ENCODE measurements around the gene SSTR3. TPM values are rescaled to one million over a fixed set of nuclear protein-coding genes. Genes with fewer than 3 reads are reported as not detected.

Gene SSTR3
- total RNA-seq, 2 donors from 2014 or later = 0.37 to 2.1 TPM

DNA sequence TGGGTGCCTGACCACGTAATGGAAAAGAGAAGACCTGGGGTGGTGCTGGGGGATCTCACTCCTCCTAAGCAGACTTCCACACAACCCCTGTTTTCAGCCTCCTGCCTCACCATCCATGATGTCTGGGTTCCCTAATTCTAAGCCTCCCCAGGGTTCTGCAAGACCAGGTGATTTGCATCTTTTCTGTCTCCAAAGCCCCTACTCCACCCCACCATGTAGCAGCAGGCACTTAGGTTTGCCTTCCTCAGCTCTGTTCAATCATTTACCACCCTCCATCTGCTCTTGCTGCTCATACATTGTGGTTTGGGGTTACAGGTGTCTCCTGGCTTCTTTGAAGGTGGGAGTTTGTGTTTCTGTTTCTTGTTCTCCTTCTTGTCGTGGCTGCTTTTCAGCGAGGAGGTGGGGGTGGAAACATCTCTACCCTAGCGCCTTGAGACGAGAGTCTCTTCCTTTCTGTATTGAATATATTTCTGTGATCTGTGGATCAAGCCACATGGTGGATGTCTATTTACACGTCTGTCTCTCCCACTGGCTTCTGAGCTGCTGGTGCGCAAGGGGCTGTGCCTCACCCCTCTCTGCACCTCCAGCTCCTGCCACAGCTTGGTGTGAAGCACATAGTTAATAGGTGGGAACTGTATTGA lies 6.6 kb upstream of the SSTR3 start:
- ATAC-seq = peak; percentile 89
- H3K4me1 Mint-ChIP-seq = peaks cover 56% of the 10 kb centered on the region
- H3K4me3 Mint-ChIP-seq = peak overlapping the region; percentile 87
- H3K27me3 Mint-ChIP-seq = no peaks in the 10 kb centered on the region
- H3K27ac Mint-ChIP-seq = peak overlapping the region; percentile 96
- no peaks in the 10 kb centered on the region for H3K9me3 ChIP-seq (ENCODE audit: control insufficient read depth, low read length, poor library complexity, severe bottlenecking)
- H3K36me3 Mint-ChIP-seq (ENCODE audit: low read depth) = no peaks in the 10 kb centered on the region
- DNase-seq = peak in 2 of 3 donors; percentile 46 to 54

DNA sequence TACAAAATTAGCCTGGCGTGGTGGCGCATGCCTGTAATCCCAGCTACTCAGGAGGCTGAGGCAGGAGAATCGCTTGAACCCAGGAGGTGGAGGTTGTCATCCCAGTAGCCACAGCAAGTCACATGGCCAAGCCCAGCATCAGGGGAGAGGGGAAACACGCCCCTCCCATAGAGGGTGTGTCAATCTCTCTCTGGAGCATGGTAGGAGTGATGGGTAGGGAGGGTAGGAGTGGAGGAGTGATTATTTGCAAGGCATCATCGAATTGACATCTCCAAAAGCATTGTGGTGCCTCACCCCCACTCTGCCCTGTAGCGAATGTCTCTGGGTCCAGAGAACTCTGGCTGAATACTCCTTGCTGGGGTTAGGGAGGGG lies 6.1 kb upstream of the SSTR3 start:
- H3K4me1 Mint-ChIP-seq = peaks cover 55% of the 10 kb centered on the region
- ATAC-seq (no peak), DNase-seq (no peak)
- no peaks in the 10 kb centered on the region for H3K27me3 Mint-ChIP-seq
- peak overlapping the region; percentile 96 for H3K27ac Mint-ChIP-seq
- peak overlapping the region; percentile 87 for H3K4me3 Mint-ChIP-seq
- H3K36me3 Mint-ChIP-seq (ENCODE audit: low read depth) = no peaks in the 10 kb centered on the region
- no peaks in the 10 kb centered on the region for H3K9me3 ChIP-seq (ENCODE audit: control insufficient read depth, low read length, poor library complexity, severe bottlenecking)

DNA sequence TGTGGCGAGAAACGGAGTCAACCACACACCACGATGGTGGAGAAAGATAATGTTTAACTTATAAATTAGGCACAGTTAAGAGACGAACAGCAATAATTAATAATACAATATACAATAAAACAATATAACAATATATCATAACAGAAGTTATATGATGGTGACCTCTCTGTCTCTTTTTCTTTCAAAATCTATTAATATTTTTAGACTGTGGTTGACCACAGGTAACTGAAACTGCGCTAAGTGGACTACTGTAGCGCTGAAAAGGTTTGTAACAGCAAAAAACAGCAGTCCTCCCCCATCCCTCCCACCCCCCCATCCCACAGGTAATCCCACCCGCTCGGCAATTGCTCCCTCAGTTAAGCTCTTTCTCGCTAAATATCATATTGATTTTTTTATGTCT lies 3.6 kb upstream of the SSTR3 start:
- H3K4me3 Mint-ChIP-seq = no peak overlapping the region
- ATAC-seq (no peak), DNase-seq (no peak)
- H3K27me3 Mint-ChIP-seq = no peaks in the 10 kb centered on the region
- H3K27ac Mint-ChIP-seq = no peak overlapping the region
- H3K4me1 Mint-ChIP-seq = peaks cover 37% of the 10 kb centered on the region
- H3K9me3 ChIP-seq (ENCODE audit: control insufficient read depth, low read length, poor library complexity, severe bottlenecking) = no peaks in the 10 kb centered on the region
- H3K36me3 Mint-ChIP-seq (ENCODE audit: low read depth) = no peaks in the 10 kb centered on the region

DNA sequence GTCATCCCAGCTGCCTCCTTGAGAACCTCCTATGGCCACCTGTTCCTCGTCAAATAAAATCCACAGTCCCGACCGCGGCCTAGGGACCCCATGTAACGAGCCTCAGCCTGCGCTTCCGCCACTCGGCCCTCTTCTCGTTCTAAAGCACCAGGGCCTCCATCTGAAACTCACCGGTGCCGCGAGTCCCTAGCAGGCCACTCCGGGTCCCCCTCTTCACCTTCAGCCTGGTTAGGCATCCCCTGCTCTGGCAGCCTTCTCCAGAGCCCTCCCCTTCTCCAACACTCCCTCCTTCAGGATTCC lies 2.4 kb upstream of the SSTR3 start:
- DNase-seq (peak in 1 of 3 donors; percentile 0), ATAC-seq (no peak)
- Mint-ChIP-seq H3K4me3 (peak overlapping the region; percentile 28), H3K4me1 (peaks cover 29% of the 10 kb centered on the region), H3K36me3 (ENCODE audit: low read depth) (no peaks in the 10 kb centered on the region), H3K27ac (no peak overlapping the region), H3K27me3 (no peaks in the 10 kb centered on the region)
- no peaks in the 10 kb centered on the region for H3K9me3 ChIP-seq (ENCODE audit: control insufficient read depth, low read length, poor library complexity, severe bottlenecking)

DNA sequence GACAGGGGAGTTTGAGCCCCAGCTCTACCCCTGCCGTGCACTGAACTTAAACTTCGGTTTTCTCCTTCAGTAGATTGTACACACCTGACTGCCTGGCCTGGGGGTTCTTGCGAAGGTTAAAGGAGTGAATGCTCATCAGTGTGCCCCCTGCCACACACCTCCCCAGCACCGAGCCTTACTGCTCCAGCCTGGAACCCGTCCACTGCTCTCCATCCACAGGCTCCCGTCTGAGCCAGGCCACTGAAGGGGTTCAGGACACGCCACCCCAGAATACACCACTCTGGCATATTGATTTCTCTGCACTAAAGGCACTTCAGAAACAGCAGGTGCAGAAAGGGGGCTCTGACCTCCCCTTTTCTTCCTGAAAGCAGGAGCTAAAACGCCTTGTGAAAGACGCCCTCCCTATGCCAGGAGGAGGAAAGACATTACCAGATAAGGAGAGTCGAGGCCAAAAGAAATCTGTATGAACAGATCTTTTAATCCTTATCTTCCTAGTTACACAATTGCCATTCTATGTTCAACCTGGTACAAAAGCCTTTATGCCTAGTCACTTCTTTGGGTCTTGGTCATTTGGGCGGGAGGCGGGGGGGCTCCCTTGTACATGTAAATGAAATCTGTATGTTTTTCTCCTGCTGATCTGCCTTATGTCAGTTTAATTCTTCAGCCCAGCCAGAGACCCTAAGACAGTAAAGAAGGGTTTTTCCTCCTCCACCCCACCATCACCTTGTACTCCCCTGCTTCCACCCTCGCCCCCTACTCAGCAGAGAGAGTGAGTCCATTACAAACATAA lies 1.9 kb upstream of the SSTR3 start:
- H3K4me1 Mint-ChIP-seq = peaks cover 23% of the 10 kb centered on the region
- H3K27ac Mint-ChIP-seq = no peak overlapping the region
- peak in 1 of 3 donors; percentile 1 for DNase-seq
- ATAC-seq = no peak
- no peaks in the 10 kb centered on the region for H3K9me3 ChIP-seq (ENCODE audit: control insufficient read depth, low read length, poor library complexity, severe bottlenecking)
- H3K4me3 Mint-ChIP-seq = no peak overlapping the region
- H3K27me3 Mint-ChIP-seq = no peaks in the 10 kb centered on the region
- no peaks in the 10 kb centered on the region for H3K36me3 Mint-ChIP-seq (ENCODE audit: low read depth)

DNA sequence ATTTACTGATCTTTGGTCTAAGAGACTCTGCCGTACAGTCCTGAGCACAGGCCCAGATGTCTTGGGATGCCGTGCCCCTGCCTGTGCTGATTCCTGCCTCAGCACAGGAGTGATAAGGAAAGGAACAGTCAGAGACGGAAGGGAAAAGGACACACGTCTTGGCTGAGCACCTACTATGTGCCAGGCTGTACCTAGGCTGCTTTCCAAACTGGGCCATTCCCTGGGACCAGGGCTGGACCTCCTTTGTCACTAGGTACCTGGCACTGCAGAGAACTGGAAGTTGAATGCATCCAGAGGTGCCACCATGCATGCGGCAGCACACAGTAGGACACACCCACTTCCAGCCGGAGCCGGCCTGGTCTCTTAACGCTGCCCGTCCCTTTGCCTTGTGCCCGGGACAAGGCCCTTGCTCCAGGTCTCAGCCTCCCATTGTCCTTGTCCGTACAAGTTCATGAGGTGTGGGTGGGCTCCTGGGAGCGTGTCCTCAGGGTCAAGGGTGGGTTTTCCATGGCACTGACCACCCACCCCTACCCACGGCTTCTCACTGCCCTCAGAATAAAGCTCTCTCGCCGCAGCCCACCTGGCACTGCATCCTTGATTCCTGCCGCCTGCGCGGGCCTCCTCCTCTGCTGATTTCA lies 1.1 kb upstream of the SSTR3 start:
- ATAC-seq (no peak), DNase-seq (peak in 1 of 3 donors; percentile 5)
- Mint-ChIP-seq H3K36me3 (ENCODE audit: low read depth) (no peaks in the 10 kb centered on the region), H3K27ac (no peak overlapping the region), H3K27me3 (no peaks in the 10 kb centered on the region), H3K4me1 (peaks cover 19% of the 10 kb centered on the region), H3K4me3 (no peak overlapping the region)
- H3K9me3 ChIP-seq (ENCODE audit: control insufficient read depth, low read length, poor library complexity, severe bottlenecking) = no peaks in the 10 kb centered on the region

DNA sequence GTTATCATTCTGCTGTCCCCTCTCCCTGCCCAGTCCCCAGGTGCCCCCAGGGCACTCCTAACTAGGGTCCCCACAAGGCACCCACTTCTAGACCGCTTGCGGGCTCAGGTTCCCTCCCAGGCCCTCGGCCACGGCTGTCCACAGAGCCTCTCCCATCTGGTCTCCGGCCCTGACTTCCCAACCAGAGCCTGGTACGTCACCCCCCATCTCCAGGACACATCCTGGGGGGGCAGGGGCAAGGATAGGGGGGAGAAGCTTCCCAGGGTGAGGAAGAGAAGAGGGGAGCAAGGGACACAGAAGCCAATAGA lies 457 bp downstream of the SSTR3 start:
- H3K27me3 Mint-ChIP-seq = no peaks in the 10 kb centered on the region
- no peaks in the 10 kb centered on the region for H3K36me3 Mint-ChIP-seq (ENCODE audit: low read depth)
- peaks cover 18% of the 10 kb centered on the region for H3K4me1 Mint-ChIP-seq
- DNase-seq (no peak), ATAC-seq (no peak)
- no peak overlapping the region for H3K4me3 Mint-ChIP-seq
- no peak overlapping the region for H3K27ac Mint-ChIP-seq
- H3K9me3 ChIP-seq (ENCODE audit: control insufficient read depth, low read length, poor library complexity, severe bottlenecking) = no peaks in the 10 kb centered on the region

DNA sequence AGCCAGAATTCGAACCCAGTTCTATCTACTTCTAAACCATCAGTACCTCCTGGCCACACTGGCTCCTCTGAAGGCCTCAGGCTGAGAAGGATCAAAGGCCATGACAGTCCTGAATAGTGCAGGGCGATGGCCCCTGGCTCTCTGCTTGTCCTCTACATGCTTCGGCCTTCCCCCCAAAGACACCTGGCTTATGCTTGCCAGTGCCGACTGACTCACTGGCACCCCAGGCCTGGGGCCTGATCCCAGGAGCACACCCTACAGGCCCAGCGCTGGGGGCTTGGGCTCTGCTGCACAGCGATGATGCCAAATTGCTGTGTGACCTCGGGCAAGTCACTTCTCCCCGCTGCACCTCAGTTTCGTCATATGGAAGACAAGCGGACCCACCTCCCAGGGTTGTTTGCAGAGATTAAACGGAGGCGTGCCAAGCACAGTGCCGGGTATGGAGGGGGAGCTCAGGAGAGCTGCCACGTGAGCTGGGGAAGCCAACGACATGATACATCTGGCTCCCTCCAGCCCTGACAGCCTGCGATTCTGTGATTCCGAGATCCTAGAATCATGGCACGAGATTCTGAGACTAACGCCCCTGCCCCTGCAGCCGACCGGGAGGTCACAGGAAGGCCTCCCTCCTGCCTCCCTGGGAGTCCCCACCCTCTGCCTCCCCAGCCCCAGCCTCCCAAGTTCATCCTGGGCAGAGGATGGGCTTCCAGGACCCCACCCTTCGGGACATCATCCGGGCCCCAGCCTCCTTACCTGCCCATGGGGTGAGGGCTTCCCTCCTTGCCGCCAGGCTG lies 1.0 kb downstream of the SSTR3 start:
- DNase-seq (peak in 1 of 3 donors; percentile 2), ATAC-seq (no peak)
- H3K4me3 Mint-ChIP-seq = no peak overlapping the region
- H3K27ac Mint-ChIP-seq = no peak overlapping the region
- no peaks in the 10 kb centered on the region for H3K36me3 Mint-ChIP-seq (ENCODE audit: low read depth)
- H3K9me3 ChIP-seq (ENCODE audit: control insufficient read depth, low read length, poor library complexity, severe bottlenecking) = no peaks in the 10 kb centered on the region
- no peaks in the 10 kb centered on the region for H3K27me3 Mint-ChIP-seq
- H3K4me1 Mint-ChIP-seq = peaks cover 15% of the 10 kb centered on the region

DNA sequence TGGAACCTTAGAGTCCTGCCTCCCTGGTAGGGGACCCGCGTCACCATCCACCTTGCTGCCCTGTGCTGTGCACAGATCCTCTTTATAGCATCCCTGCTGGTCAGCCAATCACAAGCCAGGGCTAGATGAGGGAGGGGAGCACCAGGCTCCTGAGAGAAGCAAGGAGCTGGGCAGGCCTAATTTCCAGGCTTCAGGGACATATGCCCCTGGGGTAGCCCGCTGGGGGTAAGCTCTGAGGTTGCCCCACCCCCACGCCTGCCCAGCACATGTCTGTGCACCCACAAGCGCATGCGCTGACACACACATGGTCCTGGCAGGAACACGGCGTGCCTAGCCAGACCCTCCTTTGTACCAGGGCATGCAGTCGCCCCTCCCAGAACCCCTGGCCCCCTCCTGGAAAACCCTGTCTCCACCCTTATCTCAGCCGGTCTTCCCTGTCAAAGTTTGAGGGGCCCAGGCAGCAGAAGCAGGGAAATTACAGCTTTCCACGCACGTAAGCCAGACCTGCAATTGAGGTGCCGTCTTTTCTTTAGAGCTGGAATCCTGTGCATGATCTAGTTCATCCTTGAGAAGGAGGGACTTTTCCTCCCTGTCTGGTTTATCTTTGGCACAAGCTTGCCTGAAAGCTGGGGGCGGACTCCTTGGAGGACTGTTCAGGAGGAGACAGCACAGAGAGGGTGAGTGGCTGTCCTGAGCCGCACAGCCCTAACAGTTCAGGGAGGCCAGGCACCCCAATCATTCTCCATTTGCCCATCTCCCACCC lies 2.1 kb downstream of the SSTR3 start:
- DNase-seq (peak in 1 of 3 donors; percentile 4), ATAC-seq (no peak)
- H3K9me3 ChIP-seq (ENCODE audit: control insufficient read depth, low read length, poor library complexity, severe bottlenecking) = no peaks in the 10 kb centered on the region
- Mint-ChIP-seq H3K27me3 (no peaks in the 10 kb centered on the region), H3K4me3 (no peak overlapping the region), H3K27ac (no peak overlapping the region), H3K4me1 (peaks cover 18% of the 10 kb centered on the region), H3K36me3 (ENCODE audit: low read depth) (no peaks in the 10 kb centered on the region)

DNA sequence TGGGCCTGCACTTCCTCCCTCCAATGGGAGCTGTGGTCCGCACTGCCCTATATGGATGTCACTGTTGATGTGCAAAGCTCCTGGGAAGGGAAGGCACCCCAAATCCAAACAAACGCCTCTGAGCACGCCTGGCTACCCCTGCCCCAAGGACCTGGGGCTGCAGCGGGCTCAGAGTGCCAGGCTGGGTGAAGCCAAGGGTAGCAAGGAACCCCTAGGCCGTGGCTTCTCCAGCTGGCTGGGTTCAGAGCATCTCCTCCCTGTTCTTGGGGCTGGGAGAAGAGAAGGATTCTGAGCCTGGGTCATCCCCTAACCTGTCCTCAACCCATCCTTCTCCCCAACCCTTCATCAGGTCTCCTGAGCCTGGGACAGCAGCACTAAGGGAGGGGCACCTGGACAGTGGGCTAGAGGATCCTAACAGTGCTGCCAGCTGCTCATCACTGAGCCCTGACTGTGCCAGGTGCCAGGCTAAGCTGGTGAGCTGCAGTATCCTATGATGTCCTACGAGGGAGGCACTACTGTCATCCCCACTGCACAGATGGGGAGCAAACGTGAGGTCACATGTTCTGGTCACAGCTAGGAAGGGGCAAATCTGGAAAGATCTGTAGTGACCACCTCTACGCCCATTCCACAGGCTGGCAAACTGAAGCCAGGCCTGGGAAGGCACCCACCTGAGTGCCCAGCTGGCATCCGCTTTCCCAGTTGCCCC lies 3.0 kb downstream of the SSTR3 start:
- H3K27me3 Mint-ChIP-seq = no peaks in the 10 kb centered on the region
- ATAC-seq (no peak), DNase-seq (peak in 1 of 3 donors; percentile 8)
- H3K4me3 Mint-ChIP-seq = no peak overlapping the region
- H3K9me3 ChIP-seq (ENCODE audit: control insufficient read depth, low read length, poor library complexity, severe bottlenecking) = no peaks in the 10 kb centered on the region
- no peak overlapping the region for H3K27ac Mint-ChIP-seq
- no peaks in the 10 kb centered on the region for H3K36me3 Mint-ChIP-seq (ENCODE audit: low read depth)
- peaks cover 18% of the 10 kb centered on the region for H3K4me1 Mint-ChIP-seq

DNA sequence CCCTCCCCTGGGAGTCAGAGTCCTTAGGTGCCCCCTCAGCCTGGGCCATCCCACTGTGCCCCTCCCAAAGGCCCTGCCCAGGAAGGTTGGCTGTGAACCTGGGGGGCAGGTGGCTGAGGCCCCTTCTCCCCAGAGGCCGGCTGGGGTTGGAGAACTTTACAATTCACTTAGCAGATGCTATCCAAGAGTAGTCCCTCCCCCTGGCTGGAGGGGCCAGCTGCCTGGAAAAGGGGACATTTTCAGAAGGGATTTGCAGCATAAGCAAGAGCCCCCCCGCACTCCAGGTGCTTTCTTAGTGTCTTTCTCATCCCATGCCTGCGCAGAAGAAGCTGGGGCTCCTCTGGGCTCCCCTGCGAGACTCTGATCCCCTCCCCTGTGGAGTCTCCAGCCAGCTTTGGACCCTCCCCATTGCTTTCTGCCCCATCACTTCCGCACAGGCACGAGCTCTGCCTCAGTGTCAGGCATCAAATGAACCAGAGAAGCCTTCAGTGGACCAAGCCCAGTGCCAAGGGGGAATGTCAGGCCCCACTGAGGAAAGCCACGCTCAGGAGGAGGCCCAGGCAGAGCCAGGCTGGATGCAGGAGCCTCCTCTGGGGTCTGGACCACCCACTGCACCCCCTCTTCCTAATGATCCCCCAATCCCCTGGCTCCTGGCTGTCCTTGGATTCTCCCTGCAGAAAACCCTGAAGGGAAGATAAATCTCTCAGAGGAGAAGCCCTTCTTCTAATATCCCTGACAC lies 3.7 kb downstream of the SSTR3 start:
- Mint-ChIP-seq H3K4me1 (peaks cover 15% of the 10 kb centered on the region), H3K4me3 (no peak overlapping the region), H3K36me3 (ENCODE audit: low read depth) (no peaks in the 10 kb centered on the region), H3K27me3 (no peaks in the 10 kb centered on the region), H3K27ac (no peak overlapping the region)
- DNase-seq = peak in 2 of 3 donors; percentile 3 to 7
- H3K9me3 ChIP-seq (ENCODE audit: control insufficient read depth, low read length, poor library complexity, severe bottlenecking) = no peaks in the 10 kb centered on the region
- no peak for ATAC-seq

DNA sequence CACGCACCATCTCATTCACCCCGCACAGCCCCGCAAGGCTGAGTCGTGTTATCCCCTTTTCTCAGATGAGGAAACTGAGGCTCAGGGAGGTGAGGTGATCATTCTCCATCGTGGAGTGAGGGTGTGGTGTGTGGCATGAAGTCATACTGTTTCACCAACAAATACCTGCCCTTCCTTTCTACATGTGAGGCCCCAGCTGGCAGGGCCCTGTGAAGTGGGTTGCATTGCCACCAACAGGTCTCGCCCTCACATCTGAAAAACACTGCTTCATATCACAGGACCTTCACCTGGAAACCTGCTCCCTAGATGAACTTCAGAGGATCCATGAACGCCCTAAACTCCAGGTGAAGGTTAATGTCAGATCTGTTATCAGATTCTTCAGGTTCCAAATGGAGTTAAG lies 4.3 kb downstream of the SSTR3 start:
- H3K27ac Mint-ChIP-seq = no peak overlapping the region
- no peaks in the 10 kb centered on the region for H3K27me3 Mint-ChIP-seq
- no peak for DNase-seq
- peaks cover 14% of the 10 kb centered on the region for H3K4me1 Mint-ChIP-seq
- ATAC-seq = peak; percentile 66
- no peaks in the 10 kb centered on the region for H3K36me3 Mint-ChIP-seq (ENCODE audit: low read depth)
- H3K9me3 ChIP-seq (ENCODE audit: control insufficient read depth, low read length, poor library complexity, severe bottlenecking) = no peaks in the 10 kb centered on the region
- no peak overlapping the region for H3K4me3 Mint-ChIP-seq

Data from T-helper 17 cell (primary cell).